ENCODE measurements around the gene EHD4. TPM values are rescaled to one million over a fixed set of nuclear protein-coding genes. Genes with fewer than 3 reads are reported as not detected.
A peak's percentile ranks its signal among the peaks of the same experiment; 100 is the strongest.

The EHD4 gene
- total RNA-seq, 1 experiment from 2014 or later, result 20.2 TPM

- Mint-ChIP-seq H3K4me3 (ENCODE audit: low read depth, unreplicated experiment) (no peak overlapping the region), H3K27ac (ENCODE audit: unreplicated experiment) (no peak overlapping the region), H3K27me3 (ENCODE audit: unreplicated experiment) (no peaks in the 10 kb centered on the region), H3K36me3 (ENCODE audit: insufficient read depth, unreplicated experiment) (peaks cover 9% of the 10 kb centered on the region), H3K9me3 (ENCODE audit: low read depth, unreplicated experiment) (no peaks in the 10 kb centered on the region), H3K4me1 (ENCODE audit: low read depth, unreplicated experiment) (peaks cover 20% of the 10 kb centered on the region)
- BruUV-seq (replicated peaks), result no TSS peak
- CTCF ChIA-PET, result interaction anchor here (1.4 kb wide), 1 partner anchor 10 kb away, joined by 9 read pairs; the partner anchor contains the start of gene EHD4
- no peak for TF ChIP-seq CTCF (IDR thresholded peaks at IDR 0.05; ENCODE audit: unreplicated experiment)
- intact Hi-C loops (cut with micrococcal nuclease; ENCODE audit: unreplicated experiment), result no loop called here
- DNase-seq, result no peak
Measured at GRCh38 chr15:41961595-41962202, 10.7 kb downstream of the EHD4 start.

GRCh38 chr15:41961001-41961518, 11.3 kb downstream of the EHD4 start:
- peaks cover 6% of the 10 kb centered on the region for H3K36me3 Mint-ChIP-seq (ENCODE audit: insufficient read depth, unreplicated experiment)
- CTCF ChIA-PET, result interaction anchor here (0.9 to 1.4 kb wide), 2 partner anchors 11 to 124 kb away, joined by 5 to 9 read pairs; partner anchors contain the start of gene EHD4
- peaks cover 14% of the 10 kb centered on the region for H3K4me1 Mint-ChIP-seq (ENCODE audit: low read depth, unreplicated experiment)
- no peak overlapping the region for H3K4me3 Mint-ChIP-seq (ENCODE audit: low read depth, unreplicated experiment)
- BruUV-seq (replicated peaks), result TSS peak; percentile 84
- no peaks in the 10 kb centered on the region for H3K27me3 Mint-ChIP-seq (ENCODE audit: unreplicated experiment)
- intact Hi-C loops (cut with micrococcal nuclease; ENCODE audit: unreplicated experiment), result no loop called here
- TF ChIP-seq CTCF (IDR thresholded peaks at IDR 0.05; ENCODE audit: unreplicated experiment), result no peak
- H3K27ac Mint-ChIP-seq (ENCODE audit: unreplicated experiment), result peak overlapping the region; percentile 63
- no peaks in the 10 kb centered on the region for H3K9me3 Mint-ChIP-seq (ENCODE audit: low read depth, unreplicated experiment)
- DNase-seq, result no peak

GRCh38 chr15:41958002-41958420, 14.3 kb downstream of the EHD4 start:
- no peak for TF ChIP-seq CTCF (IDR thresholded peaks at IDR 0.05; ENCODE audit: unreplicated experiment)
- Mint-ChIP-seq H3K9me3 (ENCODE audit: low read depth, unreplicated experiment) (no peaks in the 10 kb centered on the region), H3K27me3 (ENCODE audit: unreplicated experiment) (no peaks in the 10 kb centered on the region), H3K36me3 (ENCODE audit: insufficient read depth, unreplicated experiment) (peaks cover 4% of the 10 kb centered on the region), H3K27ac (ENCODE audit: unreplicated experiment) (no peak overlapping the region), H3K4me3 (ENCODE audit: low read depth, unreplicated experiment) (no peak overlapping the region), H3K4me1 (ENCODE audit: low read depth, unreplicated experiment) (peaks cover 9% of the 10 kb centered on the region)
- intact Hi-C loops (cut with micrococcal nuclease; ENCODE audit: unreplicated experiment), result no loop called here
- DNase-seq, result no peak
- no TSS peak for BruUV-seq (replicated peaks)
- CTCF ChIA-PET, result no interaction called here

- DNase-seq, result no peak
- H3K4me3 Mint-ChIP-seq (ENCODE audit: low read depth, unreplicated experiment), result no peak overlapping the region
- CTCF ChIA-PET, result no interaction called here
- TF ChIP-seq CTCF (IDR thresholded peaks at IDR 0.05; ENCODE audit: unreplicated experiment), result no peak
- peaks cover 8% of the 10 kb centered on the region for H3K4me1 Mint-ChIP-seq (ENCODE audit: low read depth, unreplicated experiment)
- no peaks in the 10 kb centered on the region for H3K27me3 Mint-ChIP-seq (ENCODE audit: unreplicated experiment)
- peaks cover 7% of the 10 kb centered on the region for H3K36me3 Mint-ChIP-seq (ENCODE audit: insufficient read depth, unreplicated experiment)
- intact Hi-C loops (cut with micrococcal nuclease; ENCODE audit: unreplicated experiment), result no loop called here
- no TSS peak for BruUV-seq (replicated peaks)
- H3K9me3 Mint-ChIP-seq (ENCODE audit: low read depth, unreplicated experiment), result no peaks in the 10 kb centered on the region
- no peak overlapping the region for H3K27ac Mint-ChIP-seq (ENCODE audit: unreplicated experiment)
Measured at GRCh38 chr15:41957021-41957897, 15.1 kb downstream of the EHD4 start.

All from Calu3 (cell line).